H9 (cell line): ENCODE measurements around the gene SLC25A27. TPM values are rescaled to one million over a fixed set of nuclear protein-coding genes. Genes with fewer than 3 reads are reported as not detected.

ENCODE experiments used
- DNase-seq: peaks from one replicate; pipeline ENCODE4 v3.0.0-alpha.2; 2017
- H2AFZ ChIP-seq: one replicate; pipeline ENCODE4 v1.6.1; 2013; ENCODE audit warnings: mild to moderate bottlenecking, low read length, control low read depth, moderate library complexity
- H2AK5ac ChIP-seq: 2 replicates; pipeline ENCODE4 v1.6.1; 2013; ENCODE audit warnings: low read length, control low read depth, mixed read lengths; ENCODE audit not compliant: insufficient read length
- H2BK120ac ChIP-seq: one replicate; pipeline ENCODE4 v1.6.1; 2013; ENCODE audit warnings: low read depth, mild to moderate bottlenecking, low read length, control low read depth, inconsistent platforms; ENCODE audit not compliant: poor library complexity, severe bottlenecking
- H2BK12ac ChIP-seq: 2 replicates; pipeline ENCODE4 v1.6.1; 2013; ENCODE audit warnings: low read length, control low read depth, mixed read lengths, low read depth; ENCODE audit not compliant: insufficient read length
- H2BK15ac ChIP-seq: 2 replicates; pipeline ENCODE4 v1.6.1; 2013; ENCODE audit warnings: low read depth, low read length, control low read depth
- H2BK20ac ChIP-seq: one replicate; pipeline ENCODE4 v1.6.1; 2013; ENCODE audit warnings: low read depth, mild to moderate bottlenecking, low read length, control low read depth, inconsistent platforms; ENCODE audit not compliant: poor library complexity, severe bottlenecking
- H2BK5ac ChIP-seq: 2 replicates; pipeline ENCODE4 v1.6.1; 2013; ENCODE audit warnings: low read length, control low read depth, mixed read lengths; ENCODE audit not compliant: insufficient read length
- H3K14ac ChIP-seq: 2 replicates; pipeline ENCODE4 v1.6.1; 2013; ENCODE audit warnings: low read length, control low read depth; ENCODE audit not compliant: insufficient read depth
- H3K18ac ChIP-seq: 2 replicates; pipeline ENCODE4 v1.6.1; 2013; ENCODE audit warnings: low read depth, mild to moderate bottlenecking, mixed read lengths, low read length, control low read depth; ENCODE audit not compliant: insufficient read length
- H3K23ac ChIP-seq: 2 replicates; pipeline ENCODE4 v1.6.1; 2013; ENCODE audit warnings: low read length, control low read depth, mixed read lengths, low read depth; ENCODE audit not compliant: insufficient read length
- H3K23me2 ChIP-seq: 2 replicates; pipeline ENCODE4 v1.6.1; 2013; ENCODE audit warnings: low read depth, mild to moderate bottlenecking, mixed read lengths, low read length, control low read depth; ENCODE audit not compliant: insufficient read length, poor library complexity, severe bottlenecking
- H3K27ac ChIP-seq: 2 replicates; pipeline ENCODE4 v1.5.1; 2013; ENCODE audit warnings: low read length, control low read depth, mixed read lengths, low read depth; ENCODE audit not compliant: insufficient read length
- H3K27me3 ChIP-seq: 2 replicates; pipeline ENCODE4 v1.6.1; 2013; ENCODE audit warnings: low read length, control low read depth, inconsistent platforms; ENCODE audit not compliant: insufficient read depth
- H3K4ac ChIP-seq: 2 replicates; pipeline ENCODE4 v1.6.1; 2013; ENCODE audit warnings: low read depth, mild to moderate bottlenecking, control low read depth, inconsistent platforms, low read length, moderate library complexity
- H3K4me1 ChIP-seq: 2 replicates; pipeline ENCODE4 v1.6.1; 2013; ENCODE audit warnings: low read length, control low read depth, inconsistent platforms; ENCODE audit not compliant: insufficient read depth
- H3K4me2 ChIP-seq: 2 replicates; pipeline ENCODE4 v1.6.1; 2013; ENCODE audit warnings: low read length, control low read depth, mixed read lengths; ENCODE audit not compliant: insufficient read length, insufficient read depth
- H3K56ac ChIP-seq: 2 replicates; pipeline ENCODE4 v1.6.1; 2013; ENCODE audit warnings: low read depth, mild to moderate bottlenecking, mixed read lengths, low read length, control low read depth; ENCODE audit not compliant: insufficient read length
- H3K79me1 ChIP-seq: 2 replicates; pipeline ENCODE4 v1.6.1; 2013; ENCODE audit warnings: low read depth, mild to moderate bottlenecking, moderate library complexity, low read length, control low read depth, inconsistent platforms; ENCODE audit not compliant: insufficient read depth, poor library complexity, severe bottlenecking
- H3K79me2 ChIP-seq: 2 replicates; pipeline ENCODE4 v1.6.1; 2013; ENCODE audit warnings: low read length, control low read depth, inconsistent platforms; ENCODE audit not compliant: insufficient read depth
- H3K9ac ChIP-seq: 2 replicates; pipeline ENCODE4 v1.6.1; 2013; ENCODE audit warnings: low read length, control low read depth, mixed read lengths; ENCODE audit not compliant: insufficient read length; ENCODE audit errors: extremely low read depth
- H3K9me3 ChIP-seq: one replicate; pipeline ENCODE4 v1.6.1; 2013; ENCODE audit warnings: low read depth, low read length, inconsistent platforms; ENCODE audit not compliant: control insufficient read depth
- H3T11ph ChIP-seq: one replicate; pipeline ENCODE4 v1.6.1; 2013; ENCODE audit warnings: mild to moderate bottlenecking, low read length, control low read depth, inconsistent platforms
- H4K20me1 ChIP-seq: one replicate; pipeline ENCODE4 v1.6.1; 2013; ENCODE audit not compliant: control insufficient read depth, insufficient read length, insufficient read depth
- H4K5ac ChIP-seq: 2 replicates; pipeline ENCODE4 v1.6.1; 2013; ENCODE audit warnings: low read depth, mild to moderate bottlenecking, mixed read lengths, low read length, control low read depth; ENCODE audit not compliant: insufficient read length
- H4K8ac ChIP-seq: replicated peaks from 2 replicates; pipeline ENCODE4 v1.6.1; 2013; ENCODE audit warnings: low read length, control low read depth, mixed read lengths, low read depth; ENCODE audit not compliant: insufficient read length
- H4K91ac ChIP-seq: 2 replicates; pipeline ENCODE4 v1.6.1; 2013; ENCODE audit warnings: low read depth, mild to moderate bottlenecking, moderate library complexity, mixed read lengths, low read length, control low read depth; ENCODE audit not compliant: insufficient read length
- H3K27ac Mint-ChIP-seq, 3 experiments: 2 replicates in 2 of 3; 3 replicates in 1 of 3; pipeline ENCODE4 v1.8.0; 2020 to 2021; ENCODE audit warnings: mixed read lengths in 3 of 3, mild to moderate bottlenecking in 1 of 3, moderate library complexity in 1 of 3
- H3K27me3 Mint-ChIP-seq: 2 replicates; pipeline ENCODE4 v1.8.0; 2021; ENCODE audit warnings: low read depth, mild to moderate bottlenecking, moderate library complexity, mixed read lengths
- H3K36me3 Mint-ChIP-seq, 3 experiments: 2 replicates in 2 of 3; 3 replicates in 1 of 3; pipeline ENCODE4 v1.8.0; 2020 to 2021; ENCODE audit warnings: low read depth in 3 of 3, mixed read lengths in 3 of 3; ENCODE audit not compliant: insufficient read depth in 1 of 3
- H3K4me1 Mint-ChIP-seq, 2 experiments: 2 replicates each; pipeline ENCODE4 v1.8.0; 2020; ENCODE audit warnings: mixed read lengths in 2 of 2
- H3K4me3 Mint-ChIP-seq, 2 experiments: 2 replicates in 1 of 2; 3 replicates in 1 of 2; pipeline ENCODE4 v1.8.0; 2020 to 2021; ENCODE audit warnings: mild to moderate bottlenecking in 2 of 2, mixed read lengths in 2 of 2, moderate library complexity in 1 of 2
- H3K9me3 Mint-ChIP-seq, 2 experiments: 2 replicates in 1 of 2; 3 replicates in 1 of 2; pipeline ENCODE4 v1.8.0; 2020; ENCODE audit warnings: mild to moderate bottlenecking in 2 of 2, mixed read lengths in 2 of 2, moderate library complexity in 1 of 2
- WGBS: extraction: QIAGEN DNeasy Blood & Tissue Kit; methylation state at CpG from one replicate; pipeline ENCODE4 v1.1.7; 2013; ENCODE audit warnings: missing lambda C conversion rate, low lambda C conversion rate, mixed read lengths; ENCODE audit not compliant: insufficient read length; ENCODE audit errors: extremely low coverage; 5-methylcytosine and 5-hydroxymethylcytosine counted together
- total RNA-seq: library from RNA; stranded (reverse); gene quantifications from 2 replicates; pipeline ENCODE4 v1.2.1, GENCODE V29; 2021
- TF ChIP-seq, protein P1 (sequence below): fragments of 200-600 bp; sonication (generic); conservative IDR thresholded peaks from 3 replicates; pipeline ENCODE4 v1.8.0; 2021; ENCODE audit warnings: antibody characterized with exemption, mild to moderate bottlenecking

SLC25A27 gene
- total RNA-seq, 1 experiment from 2014 or later, result 5.1 TPM

DNA sequence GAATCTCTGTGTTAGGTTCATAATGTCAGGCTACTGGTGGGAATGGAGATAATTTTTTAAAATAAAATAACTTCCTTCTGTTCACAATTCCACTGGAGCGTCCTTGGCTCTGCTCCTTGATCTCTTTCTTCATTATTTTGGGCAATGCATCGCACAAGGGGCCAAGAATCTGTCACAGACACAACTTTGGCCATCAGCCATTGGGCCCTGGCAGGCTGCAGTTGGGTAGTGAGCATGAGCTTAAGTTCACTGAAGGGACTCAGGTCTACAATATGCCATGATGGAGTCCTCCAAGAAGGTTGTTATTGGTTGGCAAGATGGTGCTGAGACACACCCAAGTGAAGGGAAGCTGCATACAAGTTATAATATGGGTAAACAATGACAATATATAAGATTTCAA is 40.1 kb upstream of the SLC25A27 start:
- Histone ChIP-seq H3K9me3 (no peaks in the 10 kb centered on the region), H3K79me1 (no peaks in the 10 kb centered on the region), H3K23me2 (no peaks in the 10 kb centered on the region), H2AFZ (no peak overlapping the region), H3K18ac (no peak overlapping the region), H2BK15ac (no peak overlapping the region), H3K14ac (no peak overlapping the region), H3K56ac (no peak overlapping the region), H4K8ac (no peak overlapping the region), H3K4me2 (no peak overlapping the region), H4K5ac (no peak overlapping the region), H3K4ac (no peak overlapping the region), H3K27me3 (no peaks in the 10 kb centered on the region), H3K79me2 (no peaks in the 10 kb centered on the region), H3K9ac (no peak overlapping the region), H4K20me1 (no peaks in the 10 kb centered on the region), H2BK20ac (no peak overlapping the region), H4K91ac (no peak overlapping the region), H3K27ac (no peak overlapping the region), H2BK5ac (no peak overlapping the region), H2BK12ac (no peak overlapping the region), H3K4me1 (no peaks in the 10 kb centered on the region), H2BK120ac (no peak overlapping the region), H2AK5ac (no peak overlapping the region), H3K23ac (no peak overlapping the region), H3T11ph (no peak overlapping the region)
- Mint-ChIP-seq H3K4me3 (no peak overlapping the region), H3K4me1 (no peaks in the 10 kb centered on the region), H3K27ac (no peak overlapping the region), H3K27me3 (no peaks in the 10 kb centered on the region), H3K9me3 (no peaks in the 10 kb centered on the region), H3K36me3 (no peaks in the 10 kb centered on the region)
- no peak for DNase-seq
- TF ChIP-seq, protein P1, sequence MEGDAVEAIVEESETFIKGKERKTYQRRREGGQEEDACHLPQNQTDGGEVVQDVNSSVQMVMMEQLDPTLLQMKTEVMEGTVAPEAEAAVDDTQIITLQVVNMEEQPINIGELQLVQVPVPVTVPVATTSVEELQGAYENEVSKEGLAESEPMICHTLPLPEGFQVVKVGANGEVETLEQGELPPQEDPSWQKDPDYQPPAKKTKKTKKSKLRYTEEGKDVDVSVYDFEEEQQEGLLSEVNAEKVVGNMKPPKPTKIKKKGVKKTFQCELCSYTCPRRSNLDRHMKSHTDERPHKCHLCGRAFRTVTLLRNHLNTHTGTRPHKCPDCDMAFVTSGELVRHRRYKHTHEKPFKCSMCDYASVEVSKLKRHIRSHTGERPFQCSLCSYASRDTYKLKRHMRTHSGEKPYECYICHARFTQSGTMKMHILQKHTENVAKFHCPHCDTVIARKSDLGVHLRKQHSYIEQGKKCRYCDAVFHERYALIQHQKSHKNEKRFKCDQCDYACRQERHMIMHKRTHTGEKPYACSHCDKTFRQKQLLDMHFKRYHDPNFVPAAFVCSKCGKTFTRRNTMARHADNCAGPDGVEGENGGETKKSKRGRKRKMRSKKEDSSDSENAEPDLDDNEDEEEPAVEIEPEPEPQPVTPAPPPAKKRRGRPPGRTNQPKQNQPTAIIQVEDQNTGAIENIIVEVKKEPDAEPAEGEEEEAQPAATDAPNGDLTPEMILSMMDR, result no peak
- no CpG with 5 or more reads among the region's 2 CpGs for WGBS
